ENCODE results near the gene GRIN1. TPM values are rescaled to one million over a fixed set of nuclear protein-coding genes. Genes with fewer than 3 reads are reported as not detected.

The GRIN1 gene
- total RNA-seq, 1 experiment from 2014 or later, result 2.9 TPM

DNA sequence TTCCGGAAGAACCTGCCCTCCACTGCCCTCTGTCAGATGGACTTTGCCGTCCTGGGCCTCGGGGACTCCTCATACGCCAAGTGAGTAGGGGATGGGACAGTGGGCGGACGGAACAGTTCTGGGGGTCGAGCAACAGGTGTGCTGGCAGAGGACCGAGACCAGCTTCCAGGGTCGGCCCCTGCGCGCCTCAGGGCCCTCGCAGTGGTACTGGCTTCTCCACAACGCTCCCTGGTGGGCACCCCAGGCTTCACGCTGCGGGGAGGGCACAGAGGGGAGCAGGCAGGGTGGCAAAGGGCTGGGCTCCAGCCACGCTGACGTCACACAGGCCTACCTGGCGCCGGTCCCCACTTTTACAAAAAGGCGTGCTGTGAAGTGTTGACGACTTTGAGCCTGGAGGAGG, 73.6 kb downstream of the GRIN1 start:
- TF ChIP-seq CTCF (conservative IDR thresholded peaks at IDR 0.05), result no peak; the same call in 2 of the 3 replicates
- no peak overlapping the region for H2AFZ ChIP-seq (ENCODE audit: low read length)
- H3K4me2 ChIP-seq (ENCODE audit: insufficient read depth, insufficient read length, low read length), result no peak overlapping the region
- H4K91ac ChIP-seq (ENCODE audit: insufficient read length, low read depth, low read length), result no peak overlapping the region
- H3K18ac ChIP-seq (ENCODE audit: insufficient read length, low read depth, low read length), result no peak overlapping the region
- H3K27me3 ChIP-seq (ENCODE audit: insufficient read depth, low read length), result no peaks in the 10 kb centered on the region
- no peak overlapping the region for H4K5ac ChIP-seq (ENCODE audit: insufficient read length, low read depth, low read length)
- Mint-ChIP-seq H3K4me3 (no peak overlapping the region), H3K36me3 (ENCODE audit: insufficient read depth in 1 of 3, low read depth in 3 of 3) (peaks cover 6 to 41% (median 32%) of the 10 kb centered on the region in 3 experiments; a peak in 6 of 7 replicates), H3K27me3 (ENCODE audit: low read depth) (no peaks in the 10 kb centered on the region), H3K9me3 (no peaks in the 10 kb centered on the region), H3K4me1 (peaks cover 4 to 5% of the 10 kb centered on the region in 2 experiments), H3K27ac (no peak overlapping the region)
- H3K79me2 ChIP-seq (ENCODE audit: insufficient read depth, low read length), result no peaks in the 10 kb centered on the region
- no peak overlapping the region for H3K14ac ChIP-seq (ENCODE audit: insufficient read depth, low read length)
- no peaks in the 10 kb centered on the region; the same call in 1 of the 2 replicates for H3K4me1 ChIP-seq (ENCODE audit: insufficient read depth, low read length)
- no peaks in the 10 kb centered on the region for H3K23me2 ChIP-seq (ENCODE audit: insufficient read length, low read depth, low read length, poor library complexity, severe bottlenecking)
- no peak overlapping the region for H2BK120ac ChIP-seq (ENCODE audit: low read depth, low read length, poor library complexity, severe bottlenecking)
- H2AK5ac ChIP-seq (ENCODE audit: insufficient read length, low read length), result no peak overlapping the region
- H3K27ac ChIP-seq (ENCODE audit: insufficient read length, low read depth, low read length), result no peak overlapping the region
- H4K20me1 ChIP-seq (ENCODE audit: control insufficient read depth, insufficient read depth, insufficient read length), result no peaks in the 10 kb centered on the region
- no peak overlapping the region for H3K4ac ChIP-seq (ENCODE audit: low read depth, low read length)
- no peak overlapping the region for H3T11ph ChIP-seq (ENCODE audit: low read length)
- no peak overlapping the region for H2BK12ac ChIP-seq (ENCODE audit: insufficient read length, low read depth, low read length)
- H3K23ac ChIP-seq (ENCODE audit: insufficient read length, low read depth, low read length), result no peak overlapping the region
- no peaks in the 10 kb centered on the region for H3K9me3 ChIP-seq (ENCODE audit: control insufficient read depth, low read depth, low read length)
- WGBS (ENCODE audit: extremely low coverage, insufficient read length, low lambda C conversion rate), result no CpG with 5 or more reads among the region's 21 CpGs
- no peak overlapping the region for H2BK5ac ChIP-seq (ENCODE audit: insufficient read length, low read length)
- no peak for DNase-seq
- no peak overlapping the region for H2BK20ac ChIP-seq (ENCODE audit: low read depth, low read length, poor library complexity, severe bottlenecking)
- H3K9ac ChIP-seq (ENCODE audit: extremely low read depth, insufficient read length, low read length), result no peak overlapping the region
- no peak overlapping the region for H4K8ac ChIP-seq (replicated peaks; ENCODE audit: insufficient read length, low read depth, low read length)
- H3K79me1 ChIP-seq (ENCODE audit: insufficient read depth, low read depth, low read length, poor library complexity, severe bottlenecking), result peaks cover under 1% of the 10 kb centered on the region
- no peak overlapping the region for H3K56ac ChIP-seq (ENCODE audit: insufficient read length, low read depth, low read length)
- H2BK15ac ChIP-seq (ENCODE audit: low read depth, low read length), result no peak overlapping the region

Measured in H9 (cell line).